ENCODE results near the gene IPO4.

DNA sequence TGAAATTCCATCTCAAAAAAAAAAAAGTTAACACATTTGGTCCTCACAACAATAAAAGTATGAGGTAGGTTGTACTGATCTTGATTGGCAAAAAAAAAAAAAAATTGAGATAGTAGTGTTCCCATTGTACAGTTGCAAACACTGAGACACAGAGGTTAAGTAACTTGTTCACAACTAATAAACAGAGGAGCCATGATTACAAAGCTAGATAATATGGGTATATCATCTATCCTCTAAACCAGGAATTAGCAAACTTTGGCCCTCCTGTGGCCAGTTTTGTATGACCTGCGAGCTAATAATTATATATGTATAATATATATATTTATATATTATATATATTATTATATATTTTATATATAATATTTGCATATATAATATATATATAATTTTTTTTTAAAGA lies 54.9 kb downstream of the IPO4 start:
- TF ChIP-seq CTCF (conservative IDR thresholded peaks at IDR 0.05; ENCODE audit: low read depth, low read length) (no peak), USF2 (IDR thresholded peaks at IDR 0.05; ENCODE audit: low read depth, low read length) (no peak), POLR2A (IDR thresholded peaks at IDR 0.05; ENCODE audit: low read depth, low read length) (no peak), SMC3 (IDR thresholded peaks at IDR 0.05; ENCODE audit: low read depth, low read length) (no peak)
